Right cardiac atrium (tissue), 5 donors: ENCODE results near the gene PACRG. TPM values are rescaled to one million over a fixed set of nuclear protein-coding genes. Genes with fewer than 3 reads are reported as not detected.
"Not testable (repeated sequence)": the region's sequence is repeated elsewhere in the genome, so short reads cannot be mapped to it uniquely, and the experiment has no call there.

Source experiments
- ATAC-seq, 2 donors: fragments of 200-7000 bp; cut with Tn5 transposase; one replicate each; pipeline versions ENCODE4 v1.8.0 to v1.9.1; 2020; ENCODE audit warnings: moderate library complexity in 2 of 2, mild to moderate bottlenecking in 1 of 2
- DNase-seq, 3 donors: peaks; one replicate each; pipeline ENCODE4 v3.0.0-alpha.2; 2020
- H3K27ac ChIP-seq: one replicate; pipeline ENCODE4 v1.5.1; 2013; ENCODE audit warnings: mild to moderate bottlenecking, low read length, control low read depth, moderate library complexity
- H3K27me3 ChIP-seq: one replicate; pipeline ENCODE4 v1.6.1; 2013; ENCODE audit not compliant: control insufficient read depth, insufficient read depth
- H3K4me1 ChIP-seq: one replicate; pipeline ENCODE4 v1.6.1; 2013; ENCODE audit warnings: low read length; ENCODE audit not compliant: control insufficient read depth, insufficient read depth
- H3K4me3 ChIP-seq: one replicate; pipeline ENCODE4 v1.5.1; 2013; ENCODE audit warnings: low read length, control low read depth
- H3K9me3 ChIP-seq: one replicate; pipeline ENCODE4 v1.6.1; 2013; ENCODE audit warnings: low read length; ENCODE audit not compliant: control insufficient read depth
- WGBS: extraction: QIAGEN DNeasy Blood & Tissue Kit; methylation state at CpG from one replicate; pipeline ENCODE4 v1.1.7; 2013; 5-methylcytosine and 5-hydroxymethylcytosine counted together
- intact Hi-C, 4 donors: fragments of 100-400 bp; cut with DNase I; formaldehyde crosslinking; loops; one replicate each; pipeline versions ENCODE4 v1.11.0 to v1.14.0; 2022 to 2023
- polyA plus RNA-seq: library from polyadenylated mRNA; stranded (reverse); fragments of 200-250 nt; gene quantifications from one replicate; pipeline ENCODE4 v1.2.3, GENCODE V29; 2013
- total RNA-seq, 4 donors: library from RNA; stranded (reverse); fragmentation: NEBNext Ultra II Directional; extraction: Animal tissue kit (Norgen Biotek cat#: 25700); gene quantifications; one replicate each; pipeline ENCODE4 v1.2.1, GENCODE V29; 2021
- donor health status: healthy with polysubstance abuse.
- donor health status: DM: no; HTN: yes; CAD: no.
- donor health status: DM: no; HTN: no; CAD: no.
- donor health status: DM: no; HTN: yes; CAD: no; lungs with severe emphysema.
- donor health status: DM: yes; HTN: yes; CAD: no.

PACRG gene
- total and polyA plus RNA-seq, 5 donors = 3.9 to 9.4 (median 4.9) TPM

DNA sequence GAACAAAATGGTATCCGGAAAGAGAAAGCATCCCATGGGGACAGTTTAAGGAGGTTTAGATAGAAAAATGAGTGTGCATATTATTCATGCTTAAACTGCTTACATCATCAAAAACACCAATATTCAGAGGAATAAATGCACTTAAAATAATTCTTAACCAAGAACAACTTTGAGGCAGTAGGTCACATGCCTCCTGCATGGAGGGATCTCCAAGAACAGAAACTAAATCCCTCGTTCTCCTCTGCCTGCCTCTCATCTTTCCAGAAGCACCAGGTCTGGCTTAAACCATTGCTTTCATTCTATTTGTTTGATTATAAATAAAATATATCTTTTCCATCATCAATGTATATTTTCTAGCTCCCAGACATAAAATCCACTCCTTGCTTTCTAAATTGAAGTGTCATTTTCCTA lies 583.2 kb downstream of the PACRG start:
- no peaks in the 10 kb centered on the region for H3K4me1 ChIP-seq
- H3K27me3 ChIP-seq = no peaks in the 10 kb centered on the region
- WGBS = 79% methylated on average over 2 of the region's 2 CpGs
- no peaks in the 10 kb centered on the region for H3K9me3 ChIP-seq
- intact Hi-C loops = no loop called here
- ATAC-seq = no peak
- DNase-seq = no peak
- H3K4me3 ChIP-seq = no peak overlapping the region
- no peak overlapping the region for H3K27ac ChIP-seq

DNA sequence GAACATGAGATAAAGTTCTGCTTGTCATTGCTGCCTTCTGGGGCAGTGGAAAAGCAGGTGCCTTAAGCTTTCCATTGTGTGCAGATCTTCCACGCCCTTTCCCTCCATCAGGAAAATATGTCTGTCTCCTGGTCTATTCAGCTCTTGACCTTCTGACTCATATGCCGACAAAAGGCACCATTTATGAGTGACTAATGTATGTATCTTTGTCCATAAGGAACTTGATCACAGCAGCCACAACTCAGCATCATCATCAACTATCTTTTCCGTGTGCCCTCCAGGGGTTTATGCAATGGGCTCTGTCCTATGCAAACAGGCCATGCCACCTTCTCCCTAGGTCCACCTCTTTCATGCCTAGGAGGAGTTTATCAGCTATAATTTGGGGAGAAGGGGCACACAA lies 584.1 kb downstream of the PACRG start:
- Histone ChIP-seq H3K9me3 (no peaks in the 10 kb centered on the region), H3K4me1 (no peaks in the 10 kb centered on the region), H3K27ac (no peak overlapping the region), H3K4me3 (no peak overlapping the region), H3K27me3 (no peaks in the 10 kb centered on the region)
- DNase-seq (no peak), ATAC-seq (no peak)
- intact Hi-C loops = no loop called here
- WGBS = 91% methylated on average over 3 of the region's 3 CpGs

DNA sequence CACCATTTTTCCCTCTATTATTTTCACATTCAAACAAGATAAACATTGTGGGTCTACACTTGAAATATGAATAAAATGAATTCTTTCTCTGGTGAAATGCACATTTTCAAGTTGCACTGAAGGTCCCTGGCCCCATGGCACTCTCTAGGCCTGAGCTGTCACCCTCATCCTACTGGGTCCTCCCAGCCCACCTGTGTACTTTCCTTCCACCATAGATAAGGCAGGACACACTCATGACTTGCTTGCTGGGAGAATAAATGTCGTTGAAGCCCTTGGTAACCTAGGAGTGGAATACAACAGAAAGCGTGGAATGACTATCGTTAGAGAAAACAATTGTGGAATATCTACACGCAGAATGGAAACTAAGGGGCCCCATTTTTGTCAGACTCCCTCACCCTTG lies 585.8 kb downstream of the PACRG start:
- H3K27ac ChIP-seq = no peak overlapping the region
- no peaks in the 10 kb centered on the region for H3K9me3 ChIP-seq
- no peaks in the 10 kb centered on the region for H3K27me3 ChIP-seq
- DNase-seq (no peak), ATAC-seq (no peak)
- peaks cover 3% of the 10 kb centered on the region for H3K4me1 ChIP-seq
- WGBS = 96% methylated on average over 4 of the region's 4 CpGs
- intact Hi-C loops = no loop called here
- no peak overlapping the region for H3K4me3 ChIP-seq

DNA sequence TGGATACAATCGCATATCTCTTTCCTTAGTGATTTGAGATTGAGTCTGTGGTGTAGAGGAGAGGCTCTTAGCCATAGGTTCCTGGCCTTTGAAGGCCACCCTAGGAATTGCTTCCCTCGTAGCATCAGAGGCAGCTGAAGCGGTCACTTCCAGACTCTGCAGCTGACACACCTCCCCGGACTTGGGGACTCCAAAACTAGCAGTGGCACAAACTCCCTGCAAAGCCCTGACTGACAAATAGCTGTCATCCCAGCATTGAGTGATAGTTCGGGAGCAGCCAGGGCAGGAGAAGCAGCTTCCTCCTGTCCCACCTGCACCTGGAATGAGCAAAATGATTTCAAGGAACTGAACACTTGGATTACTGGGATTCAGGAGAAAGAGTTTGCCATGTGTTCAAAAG lies 586.2 kb downstream of the PACRG start:
- Histone ChIP-seq H3K9me3 (no peaks in the 10 kb centered on the region), H3K27ac (no peak overlapping the region), H3K4me3 (no peak overlapping the region), H3K27me3 (no peaks in the 10 kb centered on the region), H3K4me1 (peaks cover 6% of the 10 kb centered on the region)
- intact Hi-C loops = no loop called here
- no peak for ATAC-seq
- DNase-seq = no peak
- 93% methylated on average over 5 of the region's 5 CpGs for WGBS

DNA sequence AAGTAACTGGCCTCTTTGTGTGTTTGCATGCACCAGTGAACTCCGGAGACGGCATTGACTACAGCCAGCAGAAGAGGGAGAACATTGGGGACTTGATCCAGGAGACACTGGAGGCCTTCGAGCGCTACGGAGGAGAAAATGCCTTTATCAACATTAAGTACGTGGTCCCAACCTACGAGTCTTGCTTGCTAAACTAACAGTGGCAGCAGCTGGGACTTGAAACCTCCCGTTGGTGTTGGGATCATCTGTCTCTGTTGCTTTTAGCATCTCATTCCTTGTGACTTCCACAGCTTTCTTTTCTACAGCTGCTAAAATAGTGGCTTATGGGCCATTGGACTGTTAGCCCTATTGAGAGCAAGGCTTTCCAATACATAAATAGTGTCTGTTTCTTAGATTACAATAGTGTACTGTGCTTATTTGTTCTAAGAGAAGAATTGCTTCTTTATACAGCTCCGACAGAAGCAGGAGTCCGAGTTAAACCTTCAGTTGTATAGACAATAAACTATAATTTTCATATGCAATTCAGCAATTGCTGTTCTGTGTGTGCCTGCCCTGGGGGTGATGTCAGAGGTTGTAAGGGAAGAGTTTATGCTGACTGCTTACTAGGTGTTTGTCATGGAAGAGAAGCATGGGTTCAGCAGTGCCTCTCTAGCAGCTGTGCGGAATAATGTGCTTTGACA lies 587.2 kb downstream of the PACRG start:
- WGBS = 86% methylated on average over 11 of the region's 11 CpGs
- intact Hi-C loops = no loop called here
- Histone ChIP-seq H3K4me1 (peaks cover 6% of the 10 kb centered on the region), H3K27me3 (no peaks in the 10 kb centered on the region), H3K27ac (no peak overlapping the region), H3K9me3 (no peaks in the 10 kb centered on the region), H3K4me3 (no peak overlapping the region)
- ATAC-seq (no peak), DNase-seq (no peak)

DNA sequence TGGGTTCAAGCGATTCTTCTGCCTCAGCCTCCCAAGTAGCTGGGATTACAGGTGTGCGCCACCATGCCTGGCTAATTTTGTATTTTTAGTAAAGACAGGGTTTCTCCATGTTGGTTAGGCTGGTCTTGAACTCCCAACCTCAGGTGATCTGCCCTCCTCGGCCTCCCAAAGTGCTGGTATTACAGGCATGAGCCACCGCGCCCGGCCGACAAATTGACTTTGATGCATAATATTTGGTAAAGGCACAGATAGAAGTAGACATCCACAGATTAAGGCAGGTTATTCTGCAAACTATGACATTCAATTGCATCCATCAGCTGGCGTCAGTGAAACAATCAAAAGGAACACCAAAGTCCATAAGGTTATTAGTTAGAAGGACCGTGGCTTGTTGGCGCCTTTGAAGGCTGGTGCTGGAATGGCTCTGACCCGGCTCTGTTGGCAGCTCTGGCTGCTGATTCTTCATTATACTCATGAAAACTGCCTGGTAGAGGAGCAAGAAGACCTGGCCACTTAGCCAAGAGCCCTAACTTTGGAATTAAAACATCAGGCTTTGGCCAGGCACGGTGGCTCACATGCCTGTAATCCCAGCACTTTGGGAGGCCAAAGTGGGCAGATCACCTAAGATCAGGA lies 589.2 kb downstream of the PACRG start:
- H3K4me3 ChIP-seq, ATAC-seq, H3K27me3 ChIP-seq, DNase-seq, intact Hi-C loops, H3K27ac ChIP-seq, H3K9me3 ChIP-seq: not testable (repeated sequence)
- peaks cover 13% of the 10 kb centered on the region for H3K4me1 ChIP-seq
- WGBS = 91% methylated on average over 12 of the region's 12 CpGs

DNA sequence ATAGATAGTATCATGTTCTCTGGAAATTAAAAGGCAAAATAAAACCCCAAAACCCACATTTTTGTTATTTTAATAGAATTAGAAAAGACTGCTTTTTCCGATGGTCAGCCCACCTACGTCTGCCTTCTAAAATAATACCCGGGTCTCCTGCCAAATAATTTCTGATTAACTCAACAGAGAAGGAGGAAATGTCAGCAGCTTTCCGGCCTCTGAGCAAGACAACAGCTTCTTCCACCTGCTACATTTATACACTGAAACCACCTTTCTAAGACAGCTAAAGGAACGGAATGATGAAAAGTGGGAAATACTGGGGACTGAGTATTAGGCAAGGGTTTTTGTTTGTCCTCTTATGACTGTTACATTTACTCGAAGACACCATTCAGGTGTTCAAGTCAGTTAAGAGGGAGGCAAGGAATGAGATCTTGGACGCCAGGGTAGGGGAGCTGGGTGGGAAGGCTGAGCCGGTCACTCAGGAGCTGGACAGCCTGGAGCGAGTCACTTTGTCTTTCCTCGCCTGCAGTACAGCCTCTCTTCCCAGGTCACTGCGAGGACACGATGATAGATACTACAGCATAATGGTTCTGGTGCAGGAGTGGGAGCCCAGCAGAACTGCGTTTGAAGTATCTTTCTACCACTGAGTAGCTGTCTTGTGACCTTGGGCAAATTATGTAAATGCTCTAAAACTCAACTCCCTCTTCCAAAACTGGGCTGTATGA lies 590.5 kb downstream of the PACRG start:
- Histone ChIP-seq H3K27ac (no peak overlapping the region), H3K4me3 (no peak overlapping the region), H3K27me3 (no peaks in the 10 kb centered on the region), H3K4me1 (peaks cover 13% of the 10 kb centered on the region), H3K9me3 (no peaks in the 10 kb centered on the region)
- whole genome bisulfite sequencing = 34% methylated on average over 13 of the region's 13 CpGs
- DNase-seq (no peak), ATAC-seq (peak in 1 of 2 donors; percentile 55)
- intact Hi-C loops = no loop called here

DNA sequence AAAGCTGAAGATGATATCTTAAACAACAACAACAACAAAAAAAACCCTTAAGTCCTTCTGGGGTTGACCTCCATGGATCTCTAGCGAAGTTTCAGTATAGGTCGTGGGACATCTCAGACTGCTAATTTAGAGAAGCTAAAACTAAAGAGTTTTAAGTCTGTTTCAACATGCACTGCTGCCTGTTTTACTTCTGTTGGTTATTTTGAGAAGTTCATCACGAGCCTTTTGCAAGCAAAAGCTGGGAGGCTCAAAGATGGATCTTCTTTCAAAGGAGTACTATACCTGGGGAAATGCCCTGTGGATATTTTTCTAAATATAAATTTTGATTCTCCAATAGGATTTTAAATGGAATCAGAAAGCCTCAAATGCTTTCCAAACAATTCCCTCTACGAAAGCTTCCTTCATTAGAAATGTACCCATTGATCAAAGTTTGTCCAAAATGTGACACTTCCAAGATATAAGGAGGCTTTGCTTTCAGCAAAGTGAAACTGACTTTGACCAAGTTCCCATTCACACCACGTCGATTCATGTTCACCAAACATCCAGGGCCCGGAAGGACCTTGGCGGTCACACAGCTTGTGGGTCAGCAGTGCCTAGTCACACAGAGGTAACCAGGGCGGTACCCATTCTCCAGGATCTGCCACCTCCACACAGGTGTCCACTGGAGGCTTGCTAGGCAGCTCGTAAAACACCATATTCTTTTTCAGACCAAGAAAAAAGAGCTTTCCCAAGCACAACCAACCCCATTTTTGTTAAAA lies 592.0 kb downstream of the PACRG start:
- no peak overlapping the region for H3K4me3 ChIP-seq
- no peaks in the 10 kb centered on the region for H3K9me3 ChIP-seq
- intact Hi-C loops = no loop called here
- H3K4me1 ChIP-seq = peaks cover 13% of the 10 kb centered on the region
- DNase-seq = no peak
- no peak for ATAC-seq
- WGBS = 78% methylated on average over 10 of the region's 10 CpGs
- no peaks in the 10 kb centered on the region for H3K27me3 ChIP-seq
- H3K27ac ChIP-seq = peak overlapping the region; percentile 15

DNA sequence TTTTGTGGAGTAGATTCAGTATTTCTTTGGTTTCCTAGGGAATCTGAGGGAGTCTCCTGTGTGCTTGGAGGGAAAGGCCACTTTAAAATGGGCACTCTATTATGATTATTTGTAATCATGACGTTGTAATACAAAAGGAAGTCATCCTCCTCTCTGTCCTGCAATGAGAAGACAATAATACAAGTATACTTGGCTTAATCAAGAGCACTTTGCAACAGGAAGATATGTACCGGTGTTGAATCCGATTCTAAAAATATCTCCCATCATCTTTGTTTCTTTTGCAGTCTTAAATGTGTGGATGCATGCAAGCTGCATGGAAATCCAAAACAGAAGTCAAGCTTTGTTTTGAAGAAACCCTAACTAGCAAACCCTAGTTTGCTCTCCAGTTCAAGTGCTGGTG lies 592.6 kb downstream of the PACRG start:
- H3K4me1 ChIP-seq = peaks cover 13% of the 10 kb centered on the region
- H3K9me3 ChIP-seq = no peaks in the 10 kb centered on the region
- H3K4me3 ChIP-seq = no peak overlapping the region
- 27% methylated on average over 3 of the region's 3 CpGs for WGBS
- intact Hi-C loops = no loop called here
- no peaks in the 10 kb centered on the region for H3K27me3 ChIP-seq
- ATAC-seq (no peak), DNase-seq (no peak)
- no peak overlapping the region for H3K27ac ChIP-seq

DNA sequence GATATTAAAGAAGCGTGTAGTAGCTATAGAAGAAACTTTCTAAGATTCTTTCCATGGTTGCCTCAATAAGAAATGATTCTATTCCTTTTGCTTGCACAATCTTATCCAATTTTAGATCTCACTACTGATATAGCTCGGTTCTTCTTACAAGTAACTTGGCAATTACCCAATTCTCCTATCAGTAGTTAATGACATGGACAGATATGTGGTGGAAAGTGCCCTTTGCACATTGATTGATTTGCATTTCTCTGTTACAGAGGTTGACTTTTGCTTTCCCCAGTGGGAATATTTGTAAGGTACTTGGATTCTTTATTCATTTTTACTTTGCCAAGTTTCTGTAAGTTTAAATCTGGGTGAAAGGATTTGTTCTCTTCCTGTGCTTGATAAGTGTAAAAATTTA lies 593.0 kb downstream of the PACRG start:
- intact Hi-C loops = no loop called here
- H3K27me3 ChIP-seq = no peaks in the 10 kb centered on the region
- ATAC-seq (no peak), DNase-seq (no peak)
- H3K4me3 ChIP-seq = no peak overlapping the region
- no peaks in the 10 kb centered on the region for H3K9me3 ChIP-seq
- no peak overlapping the region for H3K27ac ChIP-seq
- H3K4me1 ChIP-seq = peaks cover 13% of the 10 kb centered on the region
- WGBS = 34% methylated on average over 2 of the region's 2 CpGs

DNA sequence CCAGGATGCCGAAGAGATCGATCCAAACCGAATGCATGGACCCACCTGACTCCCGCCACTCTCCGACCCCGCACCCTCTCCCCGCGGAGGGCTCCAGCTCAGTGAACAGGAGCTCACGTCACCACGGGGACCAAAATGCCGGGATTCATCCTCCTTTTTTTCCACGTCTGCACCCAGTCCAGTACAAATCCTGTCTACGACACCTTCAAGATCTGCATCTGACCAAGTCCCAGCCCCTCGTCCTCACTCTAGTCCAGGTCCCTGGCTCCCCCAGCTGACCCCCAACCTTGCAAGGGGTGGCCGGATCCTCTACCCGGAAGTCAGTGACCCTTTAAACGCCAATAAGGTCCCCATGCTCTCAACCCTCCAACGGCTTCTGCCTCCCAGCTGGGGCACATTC lies 593.9 kb downstream of the PACRG start:
- H3K27me3 ChIP-seq = no peaks in the 10 kb centered on the region
- WGBS = 96% methylated on average over 18 of the region's 18 CpGs
- H3K4me1 ChIP-seq = peaks cover 15% of the 10 kb centered on the region
- no peaks in the 10 kb centered on the region for H3K9me3 ChIP-seq
- H3K27ac ChIP-seq = no peak overlapping the region
- H3K4me3 ChIP-seq = no peak overlapping the region
- intact Hi-C loops = no loop called here
- DNase-seq (no peak), ATAC-seq (no peak)
